H1 (cell line): Measurements from ENCODE around the gene PREX1. TPM values are rescaled to one million over a fixed set of nuclear protein-coding genes. Genes with fewer than 3 reads are reported as not detected.

ENCODE experiments used
- CTCF ChIA-PET: fragments of 300-600 bp; sonication (Branson Sonifier 250); formaldehyde crosslinking; loops from one replicate; lab custom pipeline; 2021; ENCODE audit not compliant: partially characterized antibody; lab: Charles Lee
- POLR2A ChIA-PET: fragments of 300-600 bp; sonication (Branson Sonifier 250); formaldehyde crosslinking; loops from one replicate; lab custom pipeline; 2021; ENCODE audit warnings: inconsistent platforms; ENCODE audit not compliant: partially characterized antibody; lab: Charles Lee
- DNase-seq, 2 experiments: peaks; one replicate each; pipeline versions ENCODE4 v3.0.0 to v3.0.0-alpha.2; 2010 to 2022; ENCODE audit warnings: low spot score in 2 of 2, low read depth in 1 of 2, mixed read lengths in 1 of 2
- FAIRE-seq: peaks from 2 replicates; lab custom pipeline; 2011; peaks lifted over from hg19 to GRCh38; lab: Jason Lieb, UNC
- H2AFZ ChIP-seq: 2 replicates; pipeline ENCODE4 v1.8.1; 2012; ENCODE audit warnings: low read length, inconsistent platforms
- H2AK5ac ChIP-seq: 2 replicates; pipeline ENCODE4 v1.6.1; 2013; ENCODE audit warnings: low read depth, low read length
- H2BK120ac ChIP-seq: replicated peaks from 2 replicates; pipeline ENCODE3; 2013; ENCODE audit warnings: low read depth, low read length, inconsistent platforms
- H2BK12ac ChIP-seq: 2 replicates; pipeline ENCODE4 v1.6.1; 2013; ENCODE audit warnings: low read depth, low read length
- H2BK15ac ChIP-seq: 2 replicates; pipeline ENCODE4 v1.6.1; 2013; ENCODE audit warnings: low read length
- H2BK20ac ChIP-seq: 2 replicates; pipeline ENCODE4 v1.6.1; 2013; ENCODE audit warnings: low read length
- H2BK5ac ChIP-seq: 2 replicates; pipeline ENCODE4 v1.6.1; 2013; ENCODE audit warnings: low read depth, low read length
- H3K14ac ChIP-seq: 2 replicates; pipeline ENCODE4 v1.6.1; 2013; ENCODE audit warnings: inconsistent platforms; ENCODE audit not compliant: insufficient read length
- H3K18ac ChIP-seq: 2 replicates; pipeline ENCODE4 v1.6.1; 2013; ENCODE audit warnings: low read length; ENCODE audit errors: extremely low read depth
- H3K23ac ChIP-seq: 2 replicates; pipeline ENCODE4 v1.6.1; 2013; ENCODE audit warnings: inconsistent platforms; ENCODE audit not compliant: insufficient read length
- H3K23me2 ChIP-seq: 2 replicates; pipeline ENCODE4 v1.6.1; 2013; ENCODE audit warnings: low read depth, low read length
- H3K27ac ChIP-seq: 2 replicates; pipeline ENCODE4 v1.6.1; 2011; ENCODE audit warnings: low read depth, low read length, inconsistent platforms
- H3K27me3 ChIP-seq, 4 experiments: replicated peaks in 1 of 4; 1 replicate in 1 of 4; 2 replicates in 3 of 4; pipeline versions ENCODE4 v1.6.1 to v1.8.1; 2011 to 2013; ENCODE audit warnings: low read length in 3 of 4, mild to moderate bottlenecking in 3 of 4, inconsistent platforms in 2 of 4, mixed read lengths in 2 of 4, moderate library complexity in 1 of 4; ENCODE audit not compliant: control insufficient read depth in 3 of 4, insufficient read depth in 3 of 4; ENCODE audit errors: extremely low read depth in 1 of 4
- H3K36me3 ChIP-seq, 4 experiments: 2 replicates each; pipeline versions ENCODE4 v1.6.1 to v1.8.1; 2011 to 2013; ENCODE audit warnings: mild to moderate bottlenecking in 4 of 4, low read length in 3 of 4, moderate library complexity in 2 of 4, control low read depth in 1 of 4, inconsistent platforms in 1 of 4; ENCODE audit not compliant: insufficient read depth in 4 of 4, control insufficient read depth in 2 of 4
- H3K4ac ChIP-seq: replicated peaks from 2 replicates; pipeline ENCODE3; 2013; ENCODE audit warnings: low read length, low read depth, mixed read lengths, inconsistent platforms; ENCODE audit not compliant: insufficient read length
- H3K4me1 ChIP-seq, 4 experiments: replicated peaks in 1 of 4; 1 replicate in 1 of 4; 2 replicates in 3 of 4; pipeline versions ENCODE4 v1.6.1 to v1.8.1; 2011 to 2013; ENCODE audit warnings: low read length in 3 of 4, inconsistent platforms in 2 of 4, mixed read lengths in 1 of 4; ENCODE audit not compliant: insufficient read depth in 4 of 4, control insufficient read depth in 3 of 4
- H3K4me2 ChIP-seq, 2 experiments: 2 replicates each; pipeline versions ENCODE4 v1.6.1 to v1.8.1; 2011 to 2013; ENCODE audit warnings: low read depth in 2 of 2, low read length in 2 of 2, control low read depth in 1 of 2, inconsistent platforms in 1 of 2, mild to moderate bottlenecking in 1 of 2; ENCODE audit not compliant: insufficient read depth in 1 of 2
- H3K4me3 ChIP-seq, 4 experiments: fragments of 200-600, 300-600 bp in 1 of 4; sonication (generic), shearing (Covaris generic), sonication (Bioruptor Twin) in 1 of 4; 2 replicates each; pipeline versions ENCODE4 v1.5.1 to v1.8.1; 2011 to 2016; ENCODE audit warnings: low read length in 4 of 4, low read depth in 3 of 4, control low read depth in 2 of 4, inconsistent platforms in 2 of 4, mild to moderate bottlenecking in 2 of 4, mixed read lengths in 1 of 4, moderate library complexity in 1 of 4; ENCODE audit not compliant: insufficient read depth in 2 of 4; ENCODE audit errors: extremely low read depth in 1 of 4
- H3K56ac ChIP-seq: replicated peaks from 2 replicates; pipeline ENCODE3; 2013; ENCODE audit warnings: low read depth, mild to moderate bottlenecking, mixed read lengths, low read length, inconsistent platforms; ENCODE audit not compliant: insufficient read length
- H3K79me1 ChIP-seq: 2 replicates; pipeline ENCODE4 v1.6.1; 2013; ENCODE audit warnings: low read depth, low read length, control low read depth
- H3K79me2 ChIP-seq, 2 experiments: 2 replicates each; pipeline versions ENCODE4 v1.6.1 to v1.8.1; 2012 to 2013; ENCODE audit warnings: low read length in 2 of 2, mild to moderate bottlenecking in 2 of 2, inconsistent platforms in 1 of 2; ENCODE audit not compliant: insufficient read depth in 2 of 2, control insufficient read depth in 1 of 2
- H3K9ac ChIP-seq, 4 experiments: replicated peaks in 1 of 4; 1 replicate in 1 of 4; 2 replicates in 3 of 4; pipeline versions ENCODE4 v1.6.1 to v1.8.1; 2011 to 2013; ENCODE audit warnings: low read depth in 3 of 4, low read length in 3 of 4, control low read depth in 2 of 4, mild to moderate bottlenecking in 2 of 4, moderate library complexity in 2 of 4, inconsistent platforms in 1 of 4; ENCODE audit errors: extremely low read depth in 1 of 4
- H3K9me3 ChIP-seq, 2 experiments: 2 replicates each; pipeline versions ENCODE4 v1.6.1 to v1.8.1; 2012 to 2013; ENCODE audit warnings: mild to moderate bottlenecking in 2 of 2, moderate library complexity in 2 of 2, control low read depth in 1 of 2, inconsistent platforms in 1 of 2, low read depth in 1 of 2, low read length in 1 of 2, mixed read lengths in 1 of 2; ENCODE audit not compliant: insufficient read depth in 2 of 2
- H4K20me1 ChIP-seq, 2 experiments: replicated peaks in 1 of 2; 2 replicates each; pipeline versions ENCODE3 to v1.8.1; 2011 to 2013; ENCODE audit warnings: inconsistent platforms in 2 of 2, low read length in 2 of 2, mild to moderate bottlenecking in 1 of 2; ENCODE audit not compliant: insufficient read depth in 2 of 2, control insufficient read depth in 1 of 2
- H4K5ac ChIP-seq: 2 replicates; pipeline ENCODE4 v1.6.1; 2013; ENCODE audit warnings: low read length, low read depth, mixed read lengths, inconsistent platforms; ENCODE audit not compliant: insufficient read length
- H4K8ac ChIP-seq: 2 replicates; pipeline ENCODE4 v1.8.0; 2013; ENCODE audit warnings: mild to moderate bottlenecking, moderate library complexity, low read length, inconsistent platforms; ENCODE audit not compliant: insufficient read depth; ENCODE audit errors: extremely low read depth
- H4K91ac ChIP-seq: replicated peaks from 2 replicates; pipeline ENCODE3; 2013; ENCODE audit warnings: low read length, mixed read lengths, inconsistent platforms; ENCODE audit not compliant: insufficient read length
- KDM1A ChIP-seq: fragments of 200-600, 300-600 bp; sonication (generic); IDR thresholded peaks from 2 replicates; pipeline ENCODE4 v1.7.1; 2016; ENCODE audit warnings: mild to moderate bottlenecking, low read length, borderline replicate concordance
- TBP ChIP-seq: IDR thresholded peaks from 2 replicates; pipeline ENCODE4 v1.6.1; 2011; ENCODE audit warnings: low read depth, low read length, improper control_type of control experiment
- WGBS, 2 experiments: shearing (Covaris generic) in 1 of 2; methylation state at CpG; one replicate each; pipeline versions ENCODE4 v1.1.6 to v1.1.7; 2013 to 2015; ENCODE audit warnings: low lambda C conversion rate in 2 of 2, mixed read lengths in 2 of 2, inconsistent platforms in 1 of 2, low coverage in 1 of 2, missing lambda C conversion rate in 1 of 2; ENCODE audit not compliant: insufficient replicate concordance in 2 of 2, insufficient coverage in 1 of 2, insufficient read length in 1 of 2; ENCODE audit errors: extremely low coverage in 1 of 2, missing lambda C conversion rate in 1 of 2; 5-methylcytosine and 5-hydroxymethylcytosine counted together
- polyA plus RNA-seq, 7 experiments: library from polyadenylated mRNA; depleted of rRNA in 3 of 7; stranded (reverse) in 5 of 7; unstranded in 2 of 7; fragments of >200 nt in 5 of 7; fragments of 200-250 nt in 2 of 7; gene quantifications; 1 replicate in 5 of 7; 2 replicates in 1 of 7; 4 replicates in 1 of 7; pipeline versions ENCODE4 v1.2.1 to v1.2.3, GENCODE V29; 2011 to 2013; ENCODE audit warnings: missing spikeins in 2 of 7, mixed read lengths in 2 of 7
- total RNA-seq: library from RNA; stranded (reverse); fragmentation: NEBNext Ultra II Directional; extraction: Animal tissue kit (Norgen Biotek cat#: 25700); gene quantifications from 2 replicates; pipeline ENCODE4 v1.2.1, GENCODE V29; 2021

Gene PREX1
- total and polyA plus RNA-seq, 2 of the 8 experiments (the other 6 are each of a cell fraction or from before 2014, with no cell fraction given) = 10.7 to 12.8 TPM

DNA sequence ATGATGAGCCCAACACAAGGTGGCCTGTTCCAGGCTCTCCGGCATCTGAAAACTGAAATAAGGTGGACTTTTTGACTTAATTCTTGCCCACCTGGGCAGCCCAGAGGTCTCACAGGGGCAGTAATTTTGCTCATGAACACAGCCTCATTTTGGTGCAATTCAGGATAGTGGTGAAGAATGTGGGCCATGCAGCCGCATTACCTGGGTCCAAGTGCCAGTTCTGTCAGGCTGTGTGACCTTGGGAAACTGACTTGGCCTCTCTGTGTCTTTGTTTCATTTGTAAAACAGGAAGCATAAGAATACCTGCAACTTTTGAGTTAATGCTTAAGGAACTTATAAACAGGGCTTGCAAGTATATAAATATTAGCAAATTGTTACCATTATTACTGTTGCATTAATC, 5.6 kb downstream of the PREX1 start:
- Histone ChIP-seq H4K5ac (no peak overlapping the region), H2BK12ac (no peak overlapping the region)
- no peak for DNase-seq
- TF ChIP-seq TBP (no peak), KDM1A (peak; percentile 79)
- TF ChIP-seq, all 59 proteins: peak for 1
- Histone ChIP-seq H3K4me2 (no peak overlapping the region), H3K14ac (no peak overlapping the region), H2AK5ac (no peak overlapping the region), H2BK5ac (no peak overlapping the region), H4K20me1 (peaks cover 7 to 10% of the 10 kb centered on the region in 2 experiments), H3K4ac (no peak overlapping the region), H2BK20ac (no peak overlapping the region), H3K56ac (no peak overlapping the region), H3K27me3 (peaks cover 0 to 26% (median 14%) of the 10 kb centered on the region in 4 experiments; a peak in 6 of 7 replicates), H3K9me3 (no peaks in the 10 kb centered on the region), H3K36me3 (no peaks in the 10 kb centered on the region), H4K8ac (no peak overlapping the region), H3K23me2 (peaks cover 4% of the 10 kb centered on the region; the same call in 1 of the 2 replicates), H2BK120ac (no peak overlapping the region), H3K4me1 (peaks cover 2 to 12% (median 4%) of the 10 kb centered on the region in 4 experiments), H3K9ac (no peak overlapping the region), H3K27ac (no peak overlapping the region), H3K79me2 (peaks cover 0 to 8% of the 10 kb centered on the region in 2 experiments; a peak in 2 of 4 replicates), H3K18ac (no peak overlapping the region), H3K79me1 (no peaks in the 10 kb centered on the region), H3K23ac (no peak overlapping the region), H2AFZ (no peak overlapping the region), H3K4me3 (no peak overlapping the region), H4K91ac (no peak overlapping the region), H2BK15ac (no peak overlapping the region)
- ChIA-PET POLR2A (no interaction called here), CTCF (no interaction called here)
- FAIRE-seq = no peak
- whole genome bisulfite sequencing, 2 experiments = 91% methylated on average over 2 of the region's 2 CpGs; no CpG with 5 or more reads in 1 of the 2 experiments
